ENCODE measurements around the gene PIAS4. TPM values are rescaled to one million over a fixed set of nuclear protein-coding genes. Genes with fewer than 3 reads are reported as not detected.
A peak's percentile ranks its signal among the peaks of the same experiment; 100 is the strongest.

The PIAS4 gene
- total and polyA plus RNA-seq, 2 donors (not counting 3 experiments of a cell fraction or from before 2014, with no cell fraction given): 26.2 to 46.2 TPM

GRCh38 chr19:3969435-3970312, 37.9 kb upstream of the PIAS4 start:
- DNase-seq (ENCODE audit: low read depth, low spot score) (peak; percentile 88), FAIRE-seq (peak; percentile 60)
- Histone ChIP-seq H3K9me1 (replicated peaks; ENCODE audit: control insufficient read depth, extremely low read depth, insufficient read depth, low read length) (no peaks in the 10 kb centered on the region), H3K27me3 (ENCODE audit: control insufficient read depth in 2 of 2, insufficient read depth in 2 of 2, low read length in 2 of 2) (no peaks in the 10 kb centered on the region), H2AFZ (ENCODE audit: low read depth, low read length) (no peak overlapping the region), H3K9ac (replicated peaks; ENCODE audit: extremely low read depth, insufficient read depth, low read length) (peak overlapping the region; percentile 98), H3K4me1 (ENCODE audit: control insufficient read depth, extremely low read depth, insufficient read depth, low read length) (peaks cover 23% of the 10 kb centered on the region), H3K4me3 (replicated peaks in 1 of 3; ENCODE audit: insufficient read depth in 1 of 3, low read depth in 1 of 3, low read length in 3 of 3) (peak overlapping the region; percentile 79 to 93 (median 86)), H3K79me2 (ENCODE audit: control insufficient read depth, insufficient read depth, low read length) (peaks cover 46% of the 10 kb centered on the region), H3K27ac (ENCODE audit: insufficient read depth, low read depth, low read length) (peak overlapping the region; percentile 92), H4K20me1 (replicated peaks; ENCODE audit: control insufficient read depth, extremely low read depth, insufficient read depth, low read length) (no peaks in the 10 kb centered on the region), H3K4me2 (ENCODE audit: insufficient read depth, low read length) (peak overlapping the region; percentile 75), H3K36me3 (ENCODE audit: control insufficient read depth in 2 of 2, extremely low read depth in 1 of 2, insufficient read depth in 2 of 2, low read length in 2 of 2) (peaks cover 4 to 21% of the 10 kb centered on the region in 2 experiments), H3K9me3 (replicated peaks; ENCODE audit: control insufficient read depth, insufficient read depth, low read length) (no peaks in the 10 kb centered on the region)
- CTCF ChIA-PET: interaction anchor here (0.9 to 2.2 kb wide), 8 partner anchors 11 to 148 kb away, joined by 3 to 34 read pairs (median 3); partner anchors contain the start of genes EEF2 and PIAS4
- TF ChIP-seq GATA2 (IDR thresholded peaks at IDR 0.05; ENCODE audit: insufficient read depth, insufficient read length, low read depth, low read length) (no peak), FOS (IDR thresholded peaks at IDR 0.05; ENCODE audit: borderline replicate concordance, insufficient read depth, low read length) (peak; percentile 75), MAX (IDR thresholded peaks at IDR 0.05; ENCODE audit: insufficient read depth, insufficient read length) (no peak), JUN (IDR thresholded peaks at IDR 0.05; ENCODE audit: borderline replicate concordance, insufficient read depth, insufficient read length, low read depth) (peak; percentile 40), POLR2A (IDR thresholded peaks at IDR 0.05; ENCODE audit: low read depth, low read length) (peak; percentile 52), POLR2AphosphoS5 (IDR thresholded peaks at IDR 0.05; ENCODE audit: insufficient read depth, low read depth, low read length) (peak; percentile 41), MYC (IDR thresholded peaks at IDR 0.05; ENCODE audit: low read depth, low read length) (no peak), CTCF (IDR thresholded peaks at IDR 0.05; ENCODE audit: extremely low read depth in 1 of 2, insufficient read depth in 1 of 2, low read depth in 1 of 2, low read length in 2 of 2) (peak in 1 of 2 donors; percentile 18)
- intact Hi-C loops (cut with micrococcal nuclease) (loop anchor here (1.0 to 5.0 kb wide), 4 partner anchors 38 to 207 kb away; partner anchors contain the start of genes MRPL54, PIAS4 and ZBTB7A), dilution Hi-C loops (cut with MboI; ENCODE audit: extremely low pct_ligation_motif_present, low sequenced_read_pairs) (no loop called here)
- POLR2A ChIA-PET: interaction anchor here (1.2 to 4.9 kb wide), 4 partner anchors 10 to 18 kb away, joined by 3 to 82 read pairs (median 21); partner anchors contain the start of gene EEF2
- TSS peak; percentile 94 for BruUV-seq (replicated peaks)
